ENCODE results near the gene ZNF800. TPM values are rescaled to one million over a fixed set of nuclear protein-coding genes. Genes with fewer than 3 reads are reported as not detected.

Gene ZNF800
- total RNA-seq, 1 experiment from 2014 or later, result 32.4 TPM

GRCh38 chr7:127342596-127342995 is 49.9 kb downstream of the ZNF800 start:
- Histone ChIP-seq H3K27ac (no peak overlapping the region), H3K4me3 (no peak overlapping the region), H3K9me2 (ENCODE audit: insufficient read depth) (no peaks in the 10 kb centered on the region), H3K36me3 (ENCODE audit: low read depth) (no peaks in the 10 kb centered on the region), H3F3A (ENCODE audit: insufficient read depth, low read depth) (no peaks in the 10 kb centered on the region), H3K4me1 (replicated peaks; ENCODE audit: insufficient read depth) (no peaks in the 10 kb centered on the region), H4K20me1 (ENCODE audit: insufficient read depth) (no peaks in the 10 kb centered on the region), H2AFZ (no peak overlapping the region), H3K27me3 (ENCODE audit: insufficient read depth, low read depth) (peaks cover 10% of the 10 kb centered on the region), H3K4me2 (no peak overlapping the region), H3K9me3 (ENCODE audit: insufficient read depth, low read depth) (no peaks in the 10 kb centered on the region), H3K79me2 (ENCODE audit: low read depth) (no peaks in the 10 kb centered on the region)
- TF ChIP-seq EZH2 (IDR thresholded peaks at IDR 0.05; ENCODE audit: low read depth), result no peak
- TF ChIP-seq, protein P1, sequence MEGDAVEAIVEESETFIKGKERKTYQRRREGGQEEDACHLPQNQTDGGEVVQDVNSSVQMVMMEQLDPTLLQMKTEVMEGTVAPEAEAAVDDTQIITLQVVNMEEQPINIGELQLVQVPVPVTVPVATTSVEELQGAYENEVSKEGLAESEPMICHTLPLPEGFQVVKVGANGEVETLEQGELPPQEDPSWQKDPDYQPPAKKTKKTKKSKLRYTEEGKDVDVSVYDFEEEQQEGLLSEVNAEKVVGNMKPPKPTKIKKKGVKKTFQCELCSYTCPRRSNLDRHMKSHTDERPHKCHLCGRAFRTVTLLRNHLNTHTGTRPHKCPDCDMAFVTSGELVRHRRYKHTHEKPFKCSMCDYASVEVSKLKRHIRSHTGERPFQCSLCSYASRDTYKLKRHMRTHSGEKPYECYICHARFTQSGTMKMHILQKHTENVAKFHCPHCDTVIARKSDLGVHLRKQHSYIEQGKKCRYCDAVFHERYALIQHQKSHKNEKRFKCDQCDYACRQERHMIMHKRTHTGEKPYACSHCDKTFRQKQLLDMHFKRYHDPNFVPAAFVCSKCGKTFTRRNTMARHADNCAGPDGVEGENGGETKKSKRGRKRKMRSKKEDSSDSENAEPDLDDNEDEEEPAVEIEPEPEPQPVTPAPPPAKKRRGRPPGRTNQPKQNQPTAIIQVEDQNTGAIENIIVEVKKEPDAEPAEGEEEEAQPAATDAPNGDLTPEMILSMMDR (conservative IDR thresholded peaks at IDR 0.05), result no peak
- ChIA-PET POLR2A (ENCODE audit: unreplicated experiment) (no interaction called here), CTCF (no interaction called here)
- no peak for DNase-seq
- intact Hi-C loops (cut with micrococcal nuclease; ENCODE audit: unreplicated experiment), result no loop called here
- no TSS peak for BruUV-seq (replicated peaks)

GRCh38 chr7:127338122-127338521 is 54.4 kb downstream of the ZNF800 start:
- CTCF ChIA-PET, result no interaction called here

GRCh38 chr7:127337581-127337980 is 54.9 kb downstream of the ZNF800 start:
- CTCF ChIA-PET, result no interaction called here
- H4K20me1 ChIP-seq (ENCODE audit: insufficient read depth), result no peaks in the 10 kb centered on the region
- no TSS peak for BruUV-seq (replicated peaks)
- no peaks in the 10 kb centered on the region for H3K9me2 ChIP-seq (ENCODE audit: insufficient read depth)
- peaks cover 10% of the 10 kb centered on the region for H3K27me3 ChIP-seq (ENCODE audit: insufficient read depth, low read depth)
- no peak overlapping the region for H3K27ac ChIP-seq
- no peaks in the 10 kb centered on the region for H3K36me3 ChIP-seq (ENCODE audit: low read depth)
- POLR2A ChIA-PET (ENCODE audit: unreplicated experiment), result no interaction called here
- no peaks in the 10 kb centered on the region for H3F3A ChIP-seq (ENCODE audit: insufficient read depth, low read depth)
- H3K4me3 ChIP-seq, result no peak overlapping the region
- intact Hi-C loops (cut with micrococcal nuclease; ENCODE audit: unreplicated experiment), result no loop called here
- H3K4me2 ChIP-seq, result no peak overlapping the region
- no peak overlapping the region for H2AFZ ChIP-seq
- no peaks in the 10 kb centered on the region for H3K79me2 ChIP-seq (ENCODE audit: low read depth)
- H3K9me3 ChIP-seq (ENCODE audit: insufficient read depth, low read depth), result no peaks in the 10 kb centered on the region
- no peaks in the 10 kb centered on the region for H3K4me1 ChIP-seq (replicated peaks; ENCODE audit: insufficient read depth)
- no peak for DNase-seq
- no peak for TF ChIP-seq EZH2 (IDR thresholded peaks at IDR 0.05; ENCODE audit: low read depth)
- TF ChIP-seq, protein P1 (conservative IDR thresholded peaks at IDR 0.05), result no peak

More at GRCh38 chr7:127338122-127338521, 54.4 kb downstream of the ZNF800 start:
- intact Hi-C loops (cut with micrococcal nuclease; ENCODE audit: unreplicated experiment), result no loop called here
- no peak overlapping the region for H2AFZ ChIP-seq
- no peaks in the 10 kb centered on the region for H3K4me1 ChIP-seq (replicated peaks; ENCODE audit: insufficient read depth)
- H3K4me3 ChIP-seq, result no peak overlapping the region
- H3K27me3 ChIP-seq (ENCODE audit: insufficient read depth, low read depth), result peaks cover 10% of the 10 kb centered on the region
- POLR2A ChIA-PET (ENCODE audit: unreplicated experiment), result no interaction called here
- no peak for DNase-seq
- no peaks in the 10 kb centered on the region for H3K79me2 ChIP-seq (ENCODE audit: low read depth)
- no peaks in the 10 kb centered on the region for H3F3A ChIP-seq (ENCODE audit: insufficient read depth, low read depth)
- H3K27ac ChIP-seq, result no peak overlapping the region
- BruUV-seq (replicated peaks), result no TSS peak
- no peaks in the 10 kb centered on the region for H3K36me3 ChIP-seq (ENCODE audit: low read depth)
- no peaks in the 10 kb centered on the region for H3K9me2 ChIP-seq (ENCODE audit: insufficient read depth)
- no peaks in the 10 kb centered on the region for H4K20me1 ChIP-seq (ENCODE audit: insufficient read depth)
- H3K4me2 ChIP-seq, result no peak overlapping the region
- TF ChIP-seq, protein P1 (conservative IDR thresholded peaks at IDR 0.05), result no peak
- TF ChIP-seq EZH2 (IDR thresholded peaks at IDR 0.05; ENCODE audit: low read depth), result no peak
- H3K9me3 ChIP-seq (ENCODE audit: insufficient read depth, low read depth), result no peaks in the 10 kb centered on the region

Measured in PC-9 (cell line).